ENCODE measurements around the gene SMIM10L2A. TPM values are rescaled to one million over a fixed set of nuclear protein-coding genes. Genes with fewer than 3 reads are reported as not detected.

SMIM10L2A gene
- total and polyA plus RNA-seq, 2 of the 8 experiments (the other 6 are each of a cell fraction or from before 2014, with no cell fraction given), result 5.0 to 7.5 TPM

GRCh38 chrX:135389717-135390116 is 32.0 kb upstream of the SMIM10L2A start:
- H2BK12ac ChIP-seq (ENCODE audit: low read depth, low read length), result no peak overlapping the region
- no peak overlapping the region for H4K8ac ChIP-seq (ENCODE audit: extremely low read depth, insufficient read depth, low read length)
- no peak overlapping the region for H3K14ac ChIP-seq (ENCODE audit: insufficient read length)
- H3K36me3 ChIP-seq (ENCODE audit: control insufficient read depth in 2 of 4, insufficient read depth in 4 of 4, low read length in 3 of 4), result no peaks in the 10 kb centered on the region
- no peaks in the 10 kb centered on the region for H3K79me2 ChIP-seq (ENCODE audit: control insufficient read depth in 1 of 2, insufficient read depth in 2 of 2, low read length in 2 of 2)
- no peaks in the 10 kb centered on the region for H4K20me1 ChIP-seq (replicated peaks in 1 of 2; ENCODE audit: control insufficient read depth in 1 of 2, insufficient read depth in 2 of 2, low read length in 2 of 2)
- no peaks in the 10 kb centered on the region for H3K23me2 ChIP-seq (ENCODE audit: low read depth, low read length)
- FAIRE-seq (peak; percentile 68), DNase-seq (ENCODE audit: low read depth in 1 of 2, low spot score in 2 of 2) (peak in 1 of 2 experiments; percentile 5)
- peaks cover 0 to 3% (median 0%) of the 10 kb centered on the region in 4 experiments; a peak in 2 of 7 replicates for H3K4me1 ChIP-seq (replicated peaks in 1 of 4; ENCODE audit: control insufficient read depth in 3 of 4, insufficient read depth in 4 of 4, low read length in 3 of 4)
- no peak overlapping the region for H4K5ac ChIP-seq (ENCODE audit: insufficient read length, low read depth, low read length)
- no peak overlapping the region for H3K4ac ChIP-seq (replicated peaks; ENCODE audit: insufficient read length, low read depth, low read length)
- no peak overlapping the region for H3K18ac ChIP-seq (ENCODE audit: extremely low read depth, low read length)
- 59% methylated on average over 2 of the region's 2 CpGs; no CpG with 5 or more reads in 1 of the 2 experiments for WGBS, 2 experiments (ENCODE audit: extremely low coverage in 1 of 2, insufficient coverage in 1 of 2, insufficient read length in 1 of 2, insufficient replicate concordance in 2 of 2, low coverage in 1 of 2, low lambda C conversion rate in 2 of 2, missing lambda C conversion rate in 1 of 2)
- H3K4me3 ChIP-seq (ENCODE audit: extremely low read depth in 1 of 4, insufficient read depth in 2 of 4, low read depth in 3 of 4, low read length in 4 of 4), result no peak overlapping the region
- H3K9ac ChIP-seq (replicated peaks in 1 of 4; ENCODE audit: extremely low read depth in 1 of 4, low read depth in 3 of 4, low read length in 3 of 4), result no peak overlapping the region
- H3K27me3 ChIP-seq (replicated peaks in 1 of 4; ENCODE audit: control insufficient read depth in 3 of 4, extremely low read depth in 1 of 4, insufficient read depth in 3 of 4, low read length in 3 of 4), result no peaks in the 10 kb centered on the region
- no peak overlapping the region for H3K4me2 ChIP-seq (ENCODE audit: insufficient read depth in 1 of 2, low read depth in 2 of 2, low read length in 2 of 2)
- H2BK120ac ChIP-seq (replicated peaks; ENCODE audit: low read depth, low read length), result no peak overlapping the region
- no peak overlapping the region for H2BK20ac ChIP-seq (ENCODE audit: low read length)
- CTCF ChIA-PET (ENCODE audit: partially characterized antibody), result no interaction called here
- no peak overlapping the region for H3K27ac ChIP-seq (ENCODE audit: low read depth, low read length)
- H3K79me1 ChIP-seq (ENCODE audit: low read depth, low read length), result no peaks in the 10 kb centered on the region
- H2AK5ac ChIP-seq (ENCODE audit: low read depth, low read length), result no peak overlapping the region
- no peak overlapping the region for H2BK15ac ChIP-seq (ENCODE audit: low read length)
- no peak overlapping the region for H2AFZ ChIP-seq (ENCODE audit: low read length)
- H4K91ac ChIP-seq (replicated peaks; ENCODE audit: insufficient read length, low read length), result no peak overlapping the region
- POLR2A ChIA-PET (ENCODE audit: partially characterized antibody), result no interaction called here
- H2BK5ac ChIP-seq (ENCODE audit: low read depth, low read length), result no peak overlapping the region
- TF ChIP-seq NANOG (IDR thresholded peaks at IDR 0.05; ENCODE audit: insufficient read depth, low read depth, low read length, poor library complexity, severe bottlenecking) (no peak), CEBPB (IDR thresholded peaks at IDR 0.05; ENCODE audit: low read depth, low read length) (peak; percentile 12; the same call in 1 of the 2 replicates)
- no peaks in the 10 kb centered on the region for H3K9me3 ChIP-seq (ENCODE audit: insufficient read depth in 2 of 2, low read depth in 1 of 2, low read length in 1 of 2)
- H3K56ac ChIP-seq (replicated peaks; ENCODE audit: insufficient read length, low read depth, low read length), result no peak overlapping the region
- H3K23ac ChIP-seq (ENCODE audit: insufficient read length), result no peak overlapping the region
